Breast epithelium (tissue), 3 donors: ENCODE data around the gene ABCC6.
"Not testable (repeated sequence)": the region's sequence is repeated elsewhere in the genome, so short reads cannot be mapped to it uniquely, and the experiment has no call there.

ENCODE experiments used
- POLR2A ChIP-seq: fragments of 450-650 bp; IDR thresholded peaks from one replicate; pipeline ENCODE4 v1.6.1; 2016; ENCODE audit warnings: antibody characterized with exemption, mild to moderate bottlenecking, moderate library complexity
- POLR2AphosphoS5 ChIP-seq, 3 donors: sonication (generic); formaldehyde crosslinking; IDR thresholded peaks; one replicate each; pipeline ENCODE4 v1.6.1; 2017; ENCODE audit warnings: antibody characterized with exemption in 3 of 3
- TF ChIP-seq, protein P1 (sequence below), 3 donors: fragments of 450-650 bp; IDR thresholded peaks; one replicate each; pipeline ENCODE4 v1.5.1; 2016 to 2017; ENCODE audit warnings: antibody characterized with exemption in 3 of 3, mild to moderate bottlenecking in 3 of 3, moderate library complexity in 3 of 3

DNA sequence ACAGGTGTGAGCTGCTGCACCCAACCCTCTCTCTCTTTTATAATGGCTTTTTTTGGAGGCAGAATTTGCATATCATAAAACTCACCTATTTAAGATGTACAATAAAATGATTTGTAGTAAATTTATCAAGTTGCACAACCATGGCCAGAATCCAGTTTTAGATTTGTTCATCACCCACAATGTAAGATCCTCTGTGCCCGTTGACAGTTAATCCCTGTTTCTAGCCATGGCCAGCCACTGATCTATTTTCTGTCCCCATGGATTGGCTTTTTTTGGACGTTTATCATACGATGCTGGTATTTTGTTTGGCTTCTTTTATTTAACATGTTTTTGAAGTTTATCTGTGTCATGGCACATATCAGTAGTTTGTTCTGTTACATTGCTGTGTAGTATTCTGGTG, 44.4 kb upstream of the ABCC6 start:
- TF ChIP-seq, protein P1, sequence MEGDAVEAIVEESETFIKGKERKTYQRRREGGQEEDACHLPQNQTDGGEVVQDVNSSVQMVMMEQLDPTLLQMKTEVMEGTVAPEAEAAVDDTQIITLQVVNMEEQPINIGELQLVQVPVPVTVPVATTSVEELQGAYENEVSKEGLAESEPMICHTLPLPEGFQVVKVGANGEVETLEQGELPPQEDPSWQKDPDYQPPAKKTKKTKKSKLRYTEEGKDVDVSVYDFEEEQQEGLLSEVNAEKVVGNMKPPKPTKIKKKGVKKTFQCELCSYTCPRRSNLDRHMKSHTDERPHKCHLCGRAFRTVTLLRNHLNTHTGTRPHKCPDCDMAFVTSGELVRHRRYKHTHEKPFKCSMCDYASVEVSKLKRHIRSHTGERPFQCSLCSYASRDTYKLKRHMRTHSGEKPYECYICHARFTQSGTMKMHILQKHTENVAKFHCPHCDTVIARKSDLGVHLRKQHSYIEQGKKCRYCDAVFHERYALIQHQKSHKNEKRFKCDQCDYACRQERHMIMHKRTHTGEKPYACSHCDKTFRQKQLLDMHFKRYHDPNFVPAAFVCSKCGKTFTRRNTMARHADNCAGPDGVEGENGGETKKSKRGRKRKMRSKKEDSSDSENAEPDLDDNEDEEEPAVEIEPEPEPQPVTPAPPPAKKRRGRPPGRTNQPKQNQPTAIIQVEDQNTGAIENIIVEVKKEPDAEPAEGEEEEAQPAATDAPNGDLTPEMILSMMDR (IDR thresholded peaks at IDR 0.05), result not testable (repeated sequence)
- not testable (repeated sequence) for TF ChIP-seq POLR2A; POLR2AphosphoS5 (IDR thresholded peaks at IDR 0.05)
